Measurements from ENCODE around the gene FLNC.
A peak's percentile ranks its signal among the peaks of the same experiment; 100 is the strongest.

FLNC gene

GRCh38 chr7:128804484-128804883 lies 25.7 kb upstream of the FLNC start:
- no peak for DNase-seq (ENCODE audit: low spot score)

- no peak for DNase-seq (ENCODE audit: low spot score)
Observed at GRCh38 chr7:128805225-128805624, 25.0 kb upstream of the FLNC start.

GRCh38 chr7:128807191-128807590 lies 23.0 kb upstream of the FLNC start:
- no peak for DNase-seq (ENCODE audit: low spot score)

- no peak for DNase-seq (ENCODE audit: low spot score)
Observed at GRCh38 chr7:128809363-128809762, 20.8 kb upstream of the FLNC start.

- no peak for DNase-seq (ENCODE audit: low spot score)
Observed at GRCh38 chr7:128810473-128810872, 19.7 kb upstream of the FLNC start.

- no peak for DNase-seq (ENCODE audit: low spot score)
Observed at GRCh38 chr7:128810997-128811396, 19.2 kb upstream of the FLNC start.

GRCh38 chr7:128811631-128812430 lies 18.4 kb upstream of the FLNC start:
- DNase-seq (ENCODE audit: low spot score): no peak

GRCh38 chr7:128812514-128813168 lies 17.6 kb upstream of the FLNC start:
- DNase-seq (ENCODE audit: low spot score): no peak

- no peak for DNase-seq (ENCODE audit: low spot score)
Observed at GRCh38 chr7:128814499-128814898, 15.7 kb upstream of the FLNC start.

- no peak for DNase-seq (ENCODE audit: low spot score)
Observed at GRCh38 chr7:128815289-128815942, 14.8 kb upstream of the FLNC start.

- DNase-seq (ENCODE audit: low spot score): no peak
Observed at GRCh38 chr7:128818694-128819093, 11.5 kb upstream of the FLNC start.

- DNase-seq (ENCODE audit: low spot score): no peak
Observed at GRCh38 chr7:128821724-128822123, 8.5 kb upstream of the FLNC start.

GRCh38 chr7:128826512-128826911 lies 3.7 kb upstream of the FLNC start:
- no peak for DNase-seq (ENCODE audit: low spot score)

GRCh38 chr7:128826916-128827247 lies 3.3 kb upstream of the FLNC start:
- no peak for DNase-seq (ENCODE audit: low spot score)

GRCh38 chr7:128827248-128827958 lies 2.8 kb upstream of the FLNC start:
- DNase-seq (ENCODE audit: low spot score): peak; percentile 58

GRCh38 chr7:128827971-128828711 lies 2.1 kb upstream of the FLNC start:
- DNase-seq (ENCODE audit: low spot score): peak; percentile 15

- DNase-seq (ENCODE audit: low spot score): peak; percentile 26
Observed at GRCh38 chr7:128829391-128830166, 627 bp upstream of the FLNC start.

- DNase-seq (ENCODE audit: low spot score): no peak
Observed at GRCh38 chr7:128831178-128831993, 1.2 kb downstream of the FLNC start.

- DNase-seq (ENCODE audit: low spot score): no peak
Observed at GRCh38 chr7:128831994-128832879, 2.0 kb downstream of the FLNC start.

Data from SW480 (cell line).